HT-29 (cell line): ENCODE data around the gene CHMP4B. TPM values are rescaled to one million over a fixed set of nuclear protein-coding genes. Genes with fewer than 3 reads are reported as not detected.
"Not testable (repeated sequence)": the region's sequence is repeated elsewhere in the genome, so short reads cannot be mapped to it uniquely, and the experiment has no call there.

Experiments
- DNase-seq: peaks from one replicate; pipeline ENCODE4 v3.0.0-alpha.2; 2015; ENCODE audit warnings: low spot score
- total RNA-seq: library from RNA; depleted of rRNA; stranded (reverse); fragments of >200 nt; shearing (Covaris generic); gene quantifications from 2 replicates; pipeline ENCODE4 v1.2.3, GENCODE V29; 2014

The CHMP4B gene
- total RNA-seq, 1 experiment from 2014 or later, result 120 TPM

GRCh38 chr20:33789109-33789857 lies 21.9 kb upstream of the CHMP4B start:
- DNase-seq, result peak; percentile 100

- no peak for DNase-seq
These were observed 21.3 kb upstream of the CHMP4B start for GRCh38 chr20:33789858-33790182.

- DNase-seq, result peak; percentile 83
These were observed 20.6 kb upstream of the CHMP4B start for GRCh38 chr20:33790566-33790965.

GRCh38 chr20:33791021-33791420 lies 20.1 kb upstream of the CHMP4B start:
- no peak for DNase-seq

GRCh38 chr20:33791540-33791939 lies 19.6 kb upstream of the CHMP4B start:
- no peak for DNase-seq

- DNase-seq, result peak; percentile 76
These were observed 19.1 kb upstream of the CHMP4B start for GRCh38 chr20:33791959-33792597.

- not testable (repeated sequence) for DNase-seq
These were observed 18.6 kb upstream of the CHMP4B start for GRCh38 chr20:33792598-33792989.

GRCh38 chr20:33793011-33793931 lies 17.9 kb upstream of the CHMP4B start:
- peak; percentile 37 for DNase-seq

GRCh38 chr20:33796263-33796906 lies 14.8 kb upstream of the CHMP4B start:
- DNase-seq, result peak; percentile 100

- no peak for DNase-seq
These were observed 14.1 kb upstream of the CHMP4B start for GRCh38 chr20:33796907-33797544.

- no peak for DNase-seq
These were observed 12.7 kb upstream of the CHMP4B start for GRCh38 chr20:33798444-33798843.

- DNase-seq, result no peak
These were observed 7.2 kb upstream of the CHMP4B start for GRCh38 chr20:33803921-33804337.

GRCh38 chr20:33808388-33808787 lies 2.8 kb upstream of the CHMP4B start:
- DNase-seq, result no peak

- DNase-seq, result no peak
These were observed 889 bp upstream of the CHMP4B start for GRCh38 chr20:33810259-33810658.

GRCh38 chr20:33811776-33812151 lies 616 bp downstream of the CHMP4B start:
- DNase-seq, result no peak

GRCh38 chr20:33812152-33812849 lies 1.2 kb downstream of the CHMP4B start:
- DNase-seq, result peak; percentile 85

GRCh38 chr20:33812908-33813462 lies 1.8 kb downstream of the CHMP4B start:
- DNase-seq, result peak; percentile 85

GRCh38 chr20:33814238-33814712 lies 3.1 kb downstream of the CHMP4B start:
- DNase-seq, result peak; percentile 45

- DNase-seq, result no peak
These were observed 4.5 kb downstream of the CHMP4B start for GRCh38 chr20:33815671-33816070.

GRCh38 chr20:33816191-33816590 lies 5.0 kb downstream of the CHMP4B start:
- no peak for DNase-seq
